A549 (cell line): ENCODE results near the gene RAX2. TPM values are rescaled to one million over a fixed set of nuclear protein-coding genes. Genes with fewer than 3 reads are reported as not detected.

Source experiments
- ATAC-seq, 2 experiments: fragments of 200-7000 bp in 1 of 2; fragments of >200 bp in 1 of 2; cut with Nextera tagmentation in 1 of 2; cut with Tn5 transposase in 1 of 2; 3 replicates each; pipeline versions ENCODE4 v1.8.0 to v1.9.1; 2018 to 2020; ENCODE audit warnings: mild to moderate bottlenecking in 1 of 2, moderate library complexity in 1 of 2
- CTCF ChIA-PET: fragments of 300-600 bp; sonication (Branson Sonifier 250); formaldehyde crosslinking; extraction: SDS; loops from one replicate; lab custom pipeline; 2021; ENCODE audit warnings: antibody characterized with exemption, inconsistent platforms; lab: Yijun Ruan, JAX
- POLR2A ChIA-PET: fragments of 350-600 bp; formaldehyde crosslinking; extraction: SDS; loops from one replicate; lab custom pipeline; 2021; ENCODE audit warnings: antibody characterized with exemption, inconsistent platforms; lab: Yijun Ruan, JAX
- DNase-seq, 2 experiments: peaks; one replicate each; pipeline versions ENCODE4 v3.0.0 to v3.0.0-alpha.2; 2011 to 2016; ENCODE audit warnings: low read depth in 1 of 2, low spot score in 1 of 2
- FAIRE-seq: peaks from 2 replicates; lab custom pipeline; 2011; peaks lifted over from hg19 to GRCh38; lab: Jason Lieb, UNC
- H3K27ac ChIP-seq, 2 experiments: fragments of >200 bp; sonication (Bioruptor Twin); formaldehyde crosslinking; 3 replicates each; pipeline ENCODE4 v1.5.1; 2016 to 2017
- H3K4me1 ChIP-seq: fragments of >200 bp; sonication (Bioruptor Twin); formaldehyde crosslinking; 3 replicates; pipeline ENCODE4 v1.6.1; 2016
- H3K4me2 ChIP-seq: fragments of >200 bp; sonication (Bioruptor Twin); formaldehyde crosslinking; 3 replicates; pipeline ENCODE4 v1.6.1; 2016
- H3K4me3 ChIP-seq: fragments of >200 bp; sonication (Bioruptor Twin); formaldehyde crosslinking; 3 replicates; pipeline ENCODE4 v1.5.1; 2016
- H3K9me3 ChIP-seq: fragments of >200 bp; sonication (Bioruptor Twin); formaldehyde crosslinking; 3 replicates; pipeline ENCODE4 v1.6.1; 2016
- BCL3 ChIP-seq: fragments of >200 bp; sonication (Bioruptor Twin); formaldehyde crosslinking; IDR thresholded peaks from 3 replicates; pipeline ENCODE4 v1.6.1; 2016
- CTCF ChIP-seq: fragments of >200 bp; sonication (Bioruptor Twin); formaldehyde crosslinking; IDR thresholded peaks from 3 replicates; pipeline ENCODE4 v1.5.1; 2016
- EHF ChIP-seq: fragments of 250-450 bp; sonication (Bioruptor Pico); IDR thresholded peaks from 2 replicates; pipeline ENCODE4 v1.5.0; 2020; ENCODE audit warnings: mild to moderate bottlenecking
- ESRRA ChIP-seq: fragments of 150-350 bp; IDR thresholded peaks from 2 replicates; pipeline ENCODE4 v1.6.1; 2014; ENCODE audit warnings: mild to moderate bottlenecking, low read length, borderline replicate concordance
- HDAC2 ChIP-seq: fragments of 200-600 bp; sonication (generic); IDR thresholded peaks from 2 replicates; pipeline ENCODE4 v1.6.1; 2016
- HOXB13 ChIP-seq: fragments of 250-450 bp; sonication (Bioruptor Pico); IDR thresholded peaks from 2 replicates; pipeline ENCODE4 v1.5.0; 2020; ENCODE audit warnings: low read depth, mild to moderate bottlenecking, moderate library complexity
- JUNB ChIP-seq: fragments of >200 bp; sonication (Bioruptor Twin); formaldehyde crosslinking; IDR thresholded peaks from 2 replicates; pipeline ENCODE4 v1.6.1; 2016
- MAFK ChIP-seq: fragments of 450-650 bp; IDR thresholded peaks from 2 replicates; pipeline ENCODE4 v1.6.1; 2014; ENCODE audit not compliant: partially characterized antibody
- MAZ ChIP-seq: fragments of 150-350 bp; IDR thresholded peaks from 2 replicates; pipeline ENCODE4 v1.6.1; 2014; ENCODE audit warnings: antibody characterized with exemption, low read depth, low read length, borderline replicate concordance
- NFE2L2 ChIP-seq: fragments of 150-350 bp; conservative IDR thresholded peaks from 2 replicates; pipeline ENCODE4 v1.6.1; 2014; ENCODE audit warnings: low read length
- NR3C1 ChIP-seq: fragments of >200 bp; sonication (Bioruptor Twin); formaldehyde crosslinking; IDR thresholded peaks from 3 replicates; pipeline ENCODE4 v1.6.1; 2017
- POLR2AphosphoS2 ChIP-seq: conservative IDR thresholded peaks from 2 replicates; pipeline ENCODE4 v1.6.1; 2012; ENCODE audit warnings: low read length, improper control_type of control experiment, inconsistent platforms
- SMC3 ChIP-seq: fragments of >200 bp; sonication (Bioruptor Twin); formaldehyde crosslinking; IDR thresholded peaks from 3 replicates; pipeline ENCODE4 v1.6.1; 2018; ENCODE audit warnings: inconsistent platforms
- TFCP2L1 ChIP-seq: fragments of 250-450 bp; sonication (Bioruptor Pico); IDR thresholded peaks from 2 replicates; pipeline ENCODE4 v1.5.0; 2021; ENCODE audit warnings: mild to moderate bottlenecking
- ZNF302 ChIP-seq: fragments of 250-450 bp; sonication (Bioruptor Pico); IDR thresholded peaks from 2 replicates; pipeline ENCODE4 v1.9.0; 2021; ENCODE audit warnings: inconsistent platforms, mild to moderate bottlenecking, moderate library complexity
- WGBS: methylation state at CpG from one replicate; pipeline ENCODE4 v1.1.6; 2017; ENCODE audit errors: missing lambda C conversion rate; 5-methylcytosine and 5-hydroxymethylcytosine counted together
- polyA plus RNA-seq, 4 experiments: library from polyadenylated mRNA; depleted of rRNA in 3 of 4; stranded (reverse); fragments of >200 nt; fragmentation: RNase III in 1 of 4; extraction: RNeasy Plus Mini Kit Qiagen cat#74134 plus additional on column Dnase treatment in 1 of 4; gene quantifications; 2 replicates in 3 of 4; 3 replicates in 1 of 4; pipeline ENCODE4 v1.2.3, GENCODE V29; 2011 to 2017
- TF ChIP-seq, protein P1 (sequence below): fragments of 250-450 bp; sonication (Bioruptor Pico); IDR thresholded peaks from 2 replicates; pipeline ENCODE4 v1.5.0; 2020; ENCODE audit warnings: low read depth, mild to moderate bottlenecking, moderate library complexity

The RAX2 gene
- polyA plus RNA-seq, 2 of the 4 experiments (the other 2 are of a cell fraction): not detected

- TF ChIP-seq NFE2L2 (no peak), MAFK (no peak), SMC3 (no peak), HOXB13 (CRISPR knock-in tag) (no peak), ESRRA (no peak), BCL3 (no peak), EHF (no peak), MAZ (no peak), ZNF302 (no peak), TFCP2L1 (no peak)
- TF ChIP-seq, protein P1, sequence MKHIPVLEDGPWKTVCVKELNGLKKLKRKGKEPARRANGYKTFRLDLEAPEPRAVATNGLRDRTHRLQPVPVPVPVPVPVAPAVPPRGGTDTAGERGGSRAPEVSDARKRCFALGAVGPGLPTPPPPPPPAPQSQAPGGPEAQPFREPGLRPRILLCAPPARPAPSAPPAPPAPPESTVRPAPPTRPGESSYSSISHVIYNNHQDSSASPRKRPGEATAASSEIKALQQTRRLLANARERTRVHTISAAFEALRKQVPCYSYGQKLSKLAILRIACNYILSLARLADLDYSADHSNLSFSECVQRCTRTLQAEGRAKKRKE (CRISPR knock-in tag): no peak
- Histone ChIP-seq H3K4me2 (no peak overlapping the region), H3K4me3 (no peak overlapping the region), H3K9me3 (no peaks in the 10 kb centered on the region), H3K4me1 (no peaks in the 10 kb centered on the region), H3K27ac (no peak overlapping the region)
- CTCF ChIA-PET: interaction anchor here (1.1 to 1.6 kb wide), 2 partner anchors 13 kb away, joined by 3 read pairs; partner anchors contain the start of gene MRPL54
- FAIRE-seq (no peak), DNase-seq (no peak), ATAC-seq (no peak)
- POLR2A ChIA-PET: interaction anchor here (2.4 kb wide), 1 partner anchor 13 kb away, joined by 9 read pairs; the partner anchor contains the start of gene MRPL54
- no CpG with 5 or more reads among the region's 2 CpGs for WGBS
Measured at GRCh38 chr19:3775374-3775711, 3.3 kb upstream of the RAX2 start.

DNA sequence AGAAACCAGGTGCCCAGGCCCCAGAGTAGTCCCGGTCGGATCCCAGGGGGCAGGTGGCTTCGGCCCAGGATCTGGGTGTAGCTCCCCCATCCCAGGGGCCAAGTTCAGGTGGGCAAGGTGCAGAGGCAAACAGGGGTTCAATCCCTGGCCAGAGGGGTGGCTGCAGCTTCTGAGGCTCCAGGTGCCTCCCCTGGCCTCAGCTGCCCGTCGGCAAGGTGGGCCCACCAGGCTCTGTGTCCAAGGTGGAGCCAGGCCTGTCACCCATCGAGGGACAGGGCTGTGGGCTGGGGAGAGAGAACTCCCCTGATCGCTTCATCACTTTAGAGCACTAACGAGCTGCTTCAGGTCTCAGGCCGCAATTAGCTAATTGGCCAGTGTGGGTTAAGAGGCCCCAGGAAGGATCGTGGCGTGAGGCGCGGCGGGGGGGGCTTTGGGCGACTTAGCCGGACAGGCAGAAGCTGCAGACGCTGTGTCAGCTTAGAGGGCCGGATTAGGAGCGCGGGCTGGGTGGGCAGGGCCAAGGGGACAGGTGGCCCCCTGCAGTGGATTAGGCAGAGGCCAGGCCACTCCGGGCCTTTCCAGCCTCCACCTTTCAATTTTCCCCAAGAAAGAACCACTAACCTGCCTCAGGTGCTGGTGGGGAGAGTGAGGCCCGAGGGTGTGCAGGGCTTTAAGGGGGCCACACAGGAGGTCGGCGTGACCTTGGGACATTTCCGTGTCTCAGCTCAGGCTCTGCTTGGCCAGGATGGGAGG, 2.8 kb upstream of the RAX2 start:
- no peak for FAIRE-seq

More for the DNA sequence above, 2.8 kb upstream of the RAX2 start:
- Histone ChIP-seq H3K27ac (no peak overlapping the region), H3K4me3 (no peak overlapping the region), H3K4me1 (no peaks in the 10 kb centered on the region), H3K9me3 (no peaks in the 10 kb centered on the region), H3K4me2 (no peak overlapping the region)
- POLR2A ChIA-PET: interaction anchor here (2.4 kb wide), 1 partner anchor 12 kb away, joined by 9 read pairs; the partner anchor contains the start of gene MRPL54
- TF ChIP-seq ZNF302: no peak
- TF ChIP-seq NR3C1: no peak
- no peak for TF ChIP-seq POLR2AphosphoS2
- TF ChIP-seq, protein P1 (CRISPR knock-in tag): no peak
- no peak for TF ChIP-seq CTCF
- TF ChIP-seq MAZ: no peak
- TF ChIP-seq ESRRA: no peak
- no peak for TF ChIP-seq HDAC2
- no peak for TF ChIP-seq JUNB
- no peak for TF ChIP-seq MAFK
- no peak for DNase-seq
- 81% methylated on average over 5 of the region's 25 CpGs for WGBS
- CTCF ChIA-PET: interaction anchor here (1.1 to 1.6 kb wide), 2 partner anchors 13 to 14 kb away, joined by 3 read pairs; partner anchors contain the start of gene MRPL54
- no peak for ATAC-seq
